Measurements from ENCODE around the gene EMILIN3.

The EMILIN3 gene

DNA sequence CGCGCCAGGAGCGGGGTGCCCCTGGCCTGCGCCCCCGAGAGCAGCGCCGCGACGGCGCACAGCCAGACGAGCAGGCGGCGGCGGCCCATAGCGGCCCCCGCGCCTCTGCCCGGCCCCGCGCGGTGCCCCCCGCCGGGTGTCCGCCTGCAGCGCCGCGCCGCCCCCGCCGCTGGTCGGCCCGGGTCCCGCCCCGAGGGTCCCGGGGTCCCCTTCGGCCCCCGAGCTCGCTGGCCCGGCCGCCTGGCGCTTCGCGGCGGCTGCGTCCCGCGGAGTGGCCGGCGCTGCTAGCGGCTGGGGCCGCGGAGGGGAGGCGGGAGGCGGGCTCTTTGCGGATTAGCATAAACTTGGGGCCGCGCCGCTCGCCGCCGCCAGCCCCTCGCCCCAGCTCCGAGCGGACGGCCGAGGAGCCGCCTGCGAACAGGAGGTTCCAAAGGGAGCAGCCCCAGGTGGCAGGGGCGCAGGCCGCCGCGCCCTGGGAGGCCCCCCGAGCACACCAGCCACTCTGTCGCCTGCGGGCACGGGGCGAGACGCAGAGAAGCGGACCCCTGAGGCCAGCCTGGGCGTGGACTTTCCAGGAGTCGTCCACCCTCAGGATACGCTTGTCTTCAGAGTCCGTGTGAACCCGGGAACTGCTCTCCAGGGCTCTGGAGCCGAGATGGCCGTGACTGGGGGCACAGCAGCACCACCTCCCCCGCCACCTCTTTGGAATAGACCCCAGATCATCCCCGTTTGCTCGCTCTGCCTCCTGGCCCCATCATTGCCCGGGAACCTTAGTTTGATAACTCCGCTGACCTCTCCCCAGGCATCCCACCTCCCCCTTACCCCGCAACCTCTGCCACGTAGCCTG, at the start of gene EMILIN3:
Gene EMILIN3 (minus strand): TSS at position 273 of the 847 bp plus-strand sequence. CDS start 184 bp downstream, at position 89.
- no peak for TF ChIP-seq FOXP2 (optimal IDR thresholded peaks at IDR 0.05; ENCODE audit: control extremely low read depth, extremely low read length, insufficient read depth)
- TF ChIP-seq EZH2 (IDR thresholded peaks at IDR 0.05) = no peak
- no peak for TF ChIP-seq POLR2AphosphoS5 (IDR thresholded peaks at IDR 0.05; ENCODE audit: borderline replicate concordance, low read depth, low read length)
- Histone ChIP-seq H3K27ac (no peak within 1 kb of the TSS), H3K36me3 (ENCODE audit: insufficient read depth, low read length) (no peaks in the 10 kb centered on the region), H3K4me3 (peak within 1 kb of the TSS; percentile 65), H3K9ac (ENCODE audit: insufficient read length) (no peak within 1 kb of the TSS), H3K9me3 (ENCODE audit: low read depth, low read length) (no peaks in the 10 kb centered on the region)
- DNase-seq (ENCODE audit: low read depth, low spot score) = no peak

DNA sequence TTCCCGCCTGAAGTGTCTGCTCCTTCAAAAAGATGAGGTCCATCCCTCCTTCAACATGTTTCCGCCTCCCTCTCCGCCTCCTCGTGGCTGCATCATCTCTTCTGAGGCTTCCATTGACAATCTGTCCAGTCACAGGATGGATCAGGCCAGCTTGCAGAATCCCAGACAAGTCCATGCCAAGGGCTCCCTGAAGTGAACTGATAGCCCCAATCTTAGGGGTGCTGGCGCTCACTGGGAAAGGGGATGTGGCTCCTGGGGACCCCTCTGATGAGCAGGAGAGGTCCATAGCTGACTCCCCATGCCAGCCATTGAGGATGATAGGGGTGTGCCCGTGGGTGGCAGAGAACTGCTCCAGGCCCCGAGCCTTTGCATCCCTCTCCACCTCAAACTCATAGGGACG, 48.6 kb upstream of the EMILIN3 start:
- Histone ChIP-seq H3K36me3 (ENCODE audit: insufficient read depth, low read length) (peaks cover 83% of the 10 kb centered on the region), H3K9me3 (ENCODE audit: low read depth, low read length) (no peaks in the 10 kb centered on the region), H3K9ac (ENCODE audit: insufficient read length) (no peak overlapping the region), H3K27ac (no peak overlapping the region), H3K4me3 (no peak overlapping the region)
- no peak for TF ChIP-seq FOXP2 (optimal IDR thresholded peaks at IDR 0.05; ENCODE audit: control extremely low read depth, extremely low read length, insufficient read depth)
- no peak for TF ChIP-seq EZH2 (IDR thresholded peaks at IDR 0.05)
- no peak for TF ChIP-seq POLR2AphosphoS5 (IDR thresholded peaks at IDR 0.05; ENCODE audit: borderline replicate concordance, low read depth, low read length)
- no peak for DNase-seq (ENCODE audit: low read depth, low spot score)

GRCh38 chr20:41413169-41413568, 46.6 kb upstream of the EMILIN3 start:
- DNase-seq (ENCODE audit: low read depth, low spot score) = no peak
- Histone ChIP-seq H3K4me3 (no peak overlapping the region), H3K9ac (ENCODE audit: insufficient read length) (no peak overlapping the region), H3K9me3 (ENCODE audit: low read depth, low read length) (no peaks in the 10 kb centered on the region), H3K27ac (no peak overlapping the region), H3K36me3 (ENCODE audit: insufficient read depth, low read length) (peaks cover 96% of the 10 kb centered on the region)
- no peak for TF ChIP-seq EZH2 (IDR thresholded peaks at IDR 0.05)
- no peak for TF ChIP-seq FOXP2 (optimal IDR thresholded peaks at IDR 0.05; ENCODE audit: control extremely low read depth, extremely low read length, insufficient read depth)
- TF ChIP-seq POLR2AphosphoS5 (IDR thresholded peaks at IDR 0.05; ENCODE audit: borderline replicate concordance, low read depth, low read length) = no peak

DNA sequence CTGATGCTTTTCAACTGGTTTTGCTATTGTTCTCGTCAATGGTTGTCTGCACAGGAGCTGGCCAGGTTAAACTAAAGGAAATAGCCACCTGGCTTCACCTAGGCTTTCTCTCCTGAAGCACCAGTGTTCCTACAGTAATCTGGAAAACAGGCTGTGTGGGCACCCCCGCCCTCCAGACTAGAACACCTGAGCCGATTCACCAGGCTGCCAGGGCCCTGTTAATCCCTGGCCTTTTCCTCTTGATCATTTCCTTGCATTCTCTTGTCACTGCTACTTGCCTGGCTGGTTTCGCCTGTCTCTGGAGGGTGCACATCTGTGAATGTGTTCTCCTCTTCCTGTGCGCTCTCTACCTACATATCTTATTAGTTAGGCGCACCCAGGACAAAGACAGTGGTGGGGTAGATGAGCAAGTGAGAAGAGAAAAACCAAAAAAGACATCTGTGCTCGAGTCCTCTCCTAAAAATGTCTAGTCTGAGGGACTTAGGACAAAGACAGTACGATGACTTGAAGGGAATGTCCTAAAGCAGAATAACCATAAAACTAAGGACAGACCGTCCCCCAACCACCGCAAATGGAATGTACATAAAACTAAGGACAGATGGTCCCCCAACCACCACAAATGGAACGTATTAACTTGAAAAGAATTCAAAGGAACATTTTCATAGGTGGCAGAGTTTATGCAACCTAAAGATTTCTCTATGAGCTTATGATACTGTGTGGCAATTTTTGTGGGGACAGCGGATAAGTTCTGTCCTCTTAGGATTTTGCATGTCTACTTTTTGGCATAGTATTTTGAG, 45.9 kb upstream of the EMILIN3 start:
- no peak for DNase-seq (ENCODE audit: low read depth, low spot score)
- TF ChIP-seq FOXP2 (optimal IDR thresholded peaks at IDR 0.05; ENCODE audit: control extremely low read depth, extremely low read length, insufficient read depth) = no peak
- no peak for TF ChIP-seq EZH2 (IDR thresholded peaks at IDR 0.05)
- no peak for TF ChIP-seq POLR2AphosphoS5 (IDR thresholded peaks at IDR 0.05; ENCODE audit: borderline replicate concordance, low read depth, low read length)
- H3K36me3 ChIP-seq (ENCODE audit: insufficient read depth, low read length) = peaks cover 94% of the 10 kb centered on the region
- no peaks in the 10 kb centered on the region for H3K9me3 ChIP-seq (ENCODE audit: low read depth, low read length)
- no peak overlapping the region for H3K4me3 ChIP-seq
- H3K9ac ChIP-seq (ENCODE audit: insufficient read length) = no peak overlapping the region
- H3K27ac ChIP-seq = no peak overlapping the region

DNA sequence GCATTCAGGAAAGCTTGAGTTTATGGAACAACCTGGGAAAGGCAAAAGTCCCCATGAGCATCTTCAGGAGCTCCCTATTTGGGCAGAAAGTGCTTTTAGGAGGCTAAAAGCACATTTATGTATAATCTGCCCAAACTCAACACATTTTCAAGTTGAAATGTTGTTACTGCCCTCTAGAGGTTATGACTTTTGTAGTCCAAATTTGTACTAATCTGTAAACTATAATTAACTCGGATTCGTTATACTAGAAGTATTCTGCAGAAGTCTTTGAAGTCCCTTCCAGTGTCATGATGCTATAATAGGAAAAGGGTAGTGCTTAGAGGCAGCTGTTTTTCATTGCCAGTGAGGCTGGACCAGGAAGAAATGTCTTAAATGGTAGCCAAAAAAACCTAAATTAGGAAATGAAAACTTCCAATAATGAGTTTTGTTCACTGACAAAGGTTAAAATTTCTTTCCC, 44.8 kb upstream of the EMILIN3 start:
- peaks cover 92% of the 10 kb centered on the region for H3K36me3 ChIP-seq (ENCODE audit: insufficient read depth, low read length)

DNA sequence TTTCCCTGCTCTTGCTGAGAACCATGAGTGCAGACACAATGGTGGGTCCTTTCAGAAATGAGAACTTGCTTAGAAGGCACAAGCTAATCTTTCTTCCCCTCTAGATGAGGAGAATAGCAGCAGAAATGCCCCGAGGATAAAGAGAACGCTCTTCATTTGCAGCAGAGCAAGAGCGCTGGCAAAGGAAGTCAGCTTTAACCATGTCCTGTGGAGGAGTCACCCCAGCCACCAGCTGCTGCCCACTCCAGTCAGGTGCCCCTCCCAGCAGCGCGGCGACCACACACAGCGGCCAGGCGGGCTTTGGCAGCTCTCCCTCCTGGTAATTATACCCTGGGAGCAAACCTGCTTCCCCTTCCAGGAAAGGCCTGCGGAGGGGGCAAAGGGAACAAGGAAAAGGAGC, 42.4 kb upstream of the EMILIN3 start:
- peaks cover 92% of the 10 kb centered on the region for H3K36me3 ChIP-seq (ENCODE audit: insufficient read depth, low read length)
- no peak overlapping the region for H3K27ac ChIP-seq
- TF ChIP-seq EZH2 (IDR thresholded peaks at IDR 0.05) (no peak), POLR2AphosphoS5 (IDR thresholded peaks at IDR 0.05; ENCODE audit: borderline replicate concordance, low read depth, low read length) (no peak), FOXP2 (optimal IDR thresholded peaks at IDR 0.05; ENCODE audit: control extremely low read depth, extremely low read length, insufficient read depth) (no peak)
- H3K9ac ChIP-seq (ENCODE audit: insufficient read length) = no peak overlapping the region
- DNase-seq (ENCODE audit: low read depth, low spot score) = no peak
- no peak overlapping the region for H3K4me3 ChIP-seq
- H3K9me3 ChIP-seq (ENCODE audit: low read depth, low read length) = no peaks in the 10 kb centered on the region

More for the DNA sequence above, 44.8 kb upstream of the EMILIN3 start:
- Histone ChIP-seq H3K9me3 (ENCODE audit: low read depth, low read length) (no peaks in the 10 kb centered on the region), H3K4me3 (no peak overlapping the region), H3K9ac (ENCODE audit: insufficient read length) (no peak overlapping the region), H3K27ac (no peak overlapping the region)
- TF ChIP-seq EZH2 (IDR thresholded peaks at IDR 0.05) (no peak), POLR2AphosphoS5 (IDR thresholded peaks at IDR 0.05; ENCODE audit: borderline replicate concordance, low read depth, low read length) (no peak)
- DNase-seq (ENCODE audit: low read depth, low spot score) = no peak

- TF ChIP-seq EZH2 (IDR thresholded peaks at IDR 0.05) = no peak
- TF ChIP-seq POLR2AphosphoS5 (IDR thresholded peaks at IDR 0.05; ENCODE audit: borderline replicate concordance, low read depth, low read length) = no peak
- no peak for TF ChIP-seq FOXP2 (optimal IDR thresholded peaks at IDR 0.05; ENCODE audit: control extremely low read depth, extremely low read length, insufficient read depth)
- Histone ChIP-seq H3K9ac (ENCODE audit: insufficient read length) (no peak overlapping the region), H3K27ac (no peak overlapping the region), H3K9me3 (ENCODE audit: low read depth, low read length) (no peaks in the 10 kb centered on the region), H3K36me3 (ENCODE audit: insufficient read depth, low read length) (peaks cover 87% of the 10 kb centered on the region), H3K4me3 (no peak overlapping the region)
- no peak for DNase-seq (ENCODE audit: low read depth, low spot score)
These were observed 41.7 kb upstream of the EMILIN3 start for GRCh38 chr20:41408156-41408794.

GRCh38 chr20:41407607-41408006, 41.0 kb upstream of the EMILIN3 start:
- H3K36me3 ChIP-seq (ENCODE audit: insufficient read depth, low read length) = peaks cover 84% of the 10 kb centered on the region
- no peak overlapping the region for H3K4me3 ChIP-seq
- H3K27ac ChIP-seq = no peak overlapping the region
- no peaks in the 10 kb centered on the region for H3K9me3 ChIP-seq (ENCODE audit: low read depth, low read length)
- H3K9ac ChIP-seq (ENCODE audit: insufficient read length) = no peak overlapping the region
- no peak for DNase-seq (ENCODE audit: low read depth, low spot score)
- TF ChIP-seq EZH2 (IDR thresholded peaks at IDR 0.05) = no peak
- TF ChIP-seq FOXP2 (optimal IDR thresholded peaks at IDR 0.05; ENCODE audit: control extremely low read depth, extremely low read length, insufficient read depth) = no peak
- TF ChIP-seq POLR2AphosphoS5 (IDR thresholded peaks at IDR 0.05; ENCODE audit: borderline replicate concordance, low read depth, low read length) = no peak
